ENCODE data around the gene LYL1.

The LYL1 gene

DNA sequence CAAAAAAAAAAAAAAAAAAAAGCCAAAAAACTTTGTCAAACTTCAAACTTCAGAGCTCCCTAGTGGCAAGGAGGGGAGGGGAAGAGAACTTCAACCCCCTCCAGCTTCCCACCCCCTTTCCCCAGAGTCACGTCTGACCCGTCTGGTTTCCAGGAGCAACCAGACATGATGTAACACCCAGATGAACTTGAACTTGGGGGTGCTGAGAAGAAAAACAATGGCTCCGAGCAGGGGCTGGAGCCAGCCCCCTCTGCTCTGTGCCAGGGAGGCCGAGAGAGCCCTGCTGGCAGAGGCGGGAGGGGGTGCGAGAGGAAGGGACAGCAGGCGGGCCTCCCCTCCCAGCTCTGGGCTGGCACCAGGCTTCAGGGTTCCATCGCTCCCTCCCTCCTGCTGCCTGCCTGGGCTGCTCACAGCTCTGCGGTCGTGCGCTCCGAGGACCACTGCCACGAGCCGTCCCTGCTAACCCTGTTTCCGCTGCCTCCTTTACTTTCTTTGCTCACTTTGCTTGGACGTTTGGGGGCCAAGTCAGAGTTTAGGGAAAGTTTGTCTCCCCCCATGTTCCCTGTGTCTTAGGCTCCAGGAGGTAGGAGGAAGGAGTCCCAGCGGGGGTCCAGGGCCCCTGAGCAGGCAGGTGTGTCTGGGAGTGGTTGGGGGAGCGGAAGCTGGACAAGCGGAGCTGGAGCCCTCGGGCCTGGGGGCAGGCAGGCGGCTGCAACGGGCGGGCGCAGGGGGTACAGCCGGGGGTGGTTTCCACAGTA, 11.1 kb downstream of the LYL1 start:
- no peak for DNase-seq

DNA sequence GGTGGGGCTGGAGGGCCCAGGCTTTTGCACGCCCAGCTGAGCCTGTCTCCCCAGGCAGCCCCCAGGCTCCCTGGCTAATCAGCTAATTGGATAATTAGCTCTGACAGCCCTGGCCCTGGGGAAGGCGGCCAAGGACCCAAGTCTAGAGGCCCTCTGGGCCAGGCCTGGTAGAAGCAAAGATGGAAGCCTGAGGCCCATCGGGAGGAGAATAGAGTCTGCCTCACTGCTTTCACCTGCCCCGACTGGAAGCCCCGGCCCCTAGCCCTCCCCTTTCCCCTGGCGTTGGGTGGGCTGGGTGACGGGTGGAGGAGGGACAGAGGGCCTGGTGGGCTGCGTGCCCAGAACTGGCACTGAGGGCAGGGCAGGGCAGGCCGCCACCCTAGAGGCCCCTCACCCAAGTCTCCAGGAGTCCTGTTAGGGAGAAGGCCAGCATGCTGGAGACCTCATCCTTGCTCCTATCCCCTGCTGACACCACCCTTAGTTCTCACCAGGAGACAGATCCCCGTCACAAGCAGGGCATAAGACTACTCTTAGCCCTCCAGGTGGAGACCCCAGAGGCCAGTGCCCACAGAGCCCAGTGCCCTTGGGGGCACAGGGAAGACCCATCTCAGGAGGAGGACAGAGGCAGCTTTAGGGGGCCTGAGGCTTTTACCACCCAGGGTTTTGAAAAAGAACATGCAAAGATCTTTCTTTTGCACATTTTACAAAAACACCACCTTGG, 12.0 kb downstream of the LYL1 start:
- DNase-seq, result no peak

DNA sequence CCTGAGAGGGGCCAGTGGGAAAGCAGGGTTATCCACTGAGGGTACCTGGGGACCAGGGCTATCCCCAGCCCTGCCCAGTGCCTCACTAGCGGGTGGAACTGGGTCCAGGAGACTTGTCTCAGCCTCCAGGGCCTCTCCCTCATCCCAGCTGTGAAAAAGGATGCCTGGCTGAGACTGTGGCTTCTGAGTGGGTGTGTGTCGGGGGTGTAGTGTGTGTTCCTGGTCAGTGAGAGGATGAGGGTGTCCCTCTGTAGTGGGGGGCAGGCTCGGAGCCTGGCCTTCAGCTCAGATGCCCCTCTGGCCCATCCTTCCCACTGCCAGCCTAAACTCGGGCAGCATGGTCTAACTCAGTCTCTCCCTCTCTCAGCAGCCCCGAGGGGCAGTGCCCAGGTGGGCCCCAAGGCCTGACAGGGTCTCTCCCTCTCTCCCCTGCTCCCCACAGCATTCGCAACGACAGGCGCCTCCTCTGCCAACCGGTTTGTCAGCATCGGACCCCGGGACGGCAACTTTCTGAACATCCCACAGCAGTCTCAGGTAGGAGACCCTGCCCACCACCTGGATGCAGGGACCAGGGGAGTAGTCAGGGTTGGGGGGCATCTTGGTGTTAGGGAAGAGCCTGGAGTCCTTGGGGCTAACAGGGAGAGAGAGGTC, 12.7 kb downstream of the LYL1 start:
- no peak for DNase-seq

DNA sequence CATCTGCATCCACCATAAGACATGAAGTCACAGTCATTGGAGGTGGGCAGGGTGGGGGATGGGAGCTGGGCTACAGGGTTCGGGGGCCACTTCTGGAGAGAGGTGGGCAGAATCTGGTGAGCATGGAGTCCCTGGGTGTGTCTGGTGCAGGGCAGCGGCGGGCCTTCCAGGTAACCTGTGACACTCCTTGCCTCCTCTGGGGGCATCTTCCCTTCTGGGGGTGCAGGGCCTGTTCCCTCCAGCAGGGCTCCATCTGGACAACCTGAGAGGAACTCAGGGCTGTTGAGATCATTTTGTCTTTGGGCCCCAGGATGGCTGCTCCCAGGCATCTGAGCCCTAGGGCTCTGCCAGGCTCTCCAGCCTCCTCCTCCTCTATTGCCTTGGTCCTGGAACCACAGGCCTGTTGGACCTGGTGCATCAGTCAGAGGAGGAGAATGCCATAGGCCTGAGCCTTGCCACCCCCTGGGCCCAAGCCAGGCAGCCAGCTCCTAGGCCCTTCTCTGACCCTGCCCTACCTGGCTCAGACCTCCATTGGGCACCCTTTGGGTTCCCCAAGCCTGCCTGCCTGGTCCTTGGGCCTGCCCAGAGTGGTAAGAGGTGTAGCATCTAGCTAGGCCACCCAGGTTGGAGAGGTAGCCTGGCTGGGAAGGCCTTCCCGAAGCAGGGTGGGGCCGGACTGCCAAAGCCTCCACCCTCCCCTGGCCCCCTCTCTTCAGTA, 13.4 kb downstream of the LYL1 start:
- no peak for DNase-seq

DNA sequence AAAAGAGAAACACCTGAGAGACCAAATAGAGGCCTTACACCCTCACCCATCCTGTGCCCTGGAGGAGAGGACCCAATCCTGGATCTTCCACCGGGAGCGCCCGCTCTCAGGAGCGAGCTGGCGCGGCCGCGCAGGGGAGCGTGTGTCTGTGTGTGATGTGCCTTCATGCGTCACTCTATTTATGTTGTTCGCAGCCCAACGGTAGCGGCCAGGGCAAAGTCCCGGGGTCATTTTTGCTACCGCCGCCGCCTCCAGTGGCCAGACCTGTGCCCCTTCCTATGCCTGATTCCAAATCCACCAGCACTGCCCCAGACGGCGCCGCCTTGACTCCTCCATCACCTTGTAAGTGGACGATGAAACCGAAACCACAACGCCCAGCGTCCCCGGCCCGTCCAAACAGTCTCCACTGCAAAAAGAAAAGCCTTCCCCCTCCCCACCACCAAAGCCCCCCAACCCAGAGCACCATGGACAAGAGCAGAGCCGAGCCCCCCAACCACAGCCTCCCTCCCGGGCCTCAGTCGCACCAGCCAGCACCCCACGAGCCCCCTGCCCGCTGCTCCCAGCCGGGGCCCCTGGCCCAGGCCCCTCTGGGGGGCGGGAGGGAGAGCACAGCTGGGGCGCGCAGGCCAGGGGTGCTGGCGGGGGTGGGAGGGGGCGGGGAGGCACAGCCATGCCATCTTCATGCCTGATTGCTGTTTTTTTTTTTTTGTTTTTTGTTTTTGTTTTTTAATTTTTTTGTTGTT, 14.7 kb downstream of the LYL1 start:
- DNase-seq, result no peak

DNA sequence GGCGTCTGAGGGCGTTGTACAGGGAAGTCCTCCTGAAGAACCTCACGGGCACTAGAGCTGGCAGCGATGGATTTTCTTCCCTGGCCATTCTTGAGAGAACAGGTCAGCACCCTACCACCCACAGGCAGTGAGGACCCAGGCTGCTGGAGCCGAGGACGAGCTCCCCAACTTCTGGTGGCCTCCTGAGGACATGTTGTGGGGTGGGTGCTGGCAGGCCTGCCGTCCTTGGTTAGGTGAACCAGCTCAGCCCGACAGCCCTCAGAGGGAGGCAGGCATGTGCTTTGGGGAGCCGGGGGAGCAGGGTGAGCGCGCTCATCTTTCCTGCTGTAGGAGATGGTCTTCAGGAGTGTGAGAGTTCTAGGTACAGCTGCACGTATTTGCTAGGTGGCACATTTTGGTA, 15.4 kb downstream of the LYL1 start:
- no peak for DNase-seq

DNA sequence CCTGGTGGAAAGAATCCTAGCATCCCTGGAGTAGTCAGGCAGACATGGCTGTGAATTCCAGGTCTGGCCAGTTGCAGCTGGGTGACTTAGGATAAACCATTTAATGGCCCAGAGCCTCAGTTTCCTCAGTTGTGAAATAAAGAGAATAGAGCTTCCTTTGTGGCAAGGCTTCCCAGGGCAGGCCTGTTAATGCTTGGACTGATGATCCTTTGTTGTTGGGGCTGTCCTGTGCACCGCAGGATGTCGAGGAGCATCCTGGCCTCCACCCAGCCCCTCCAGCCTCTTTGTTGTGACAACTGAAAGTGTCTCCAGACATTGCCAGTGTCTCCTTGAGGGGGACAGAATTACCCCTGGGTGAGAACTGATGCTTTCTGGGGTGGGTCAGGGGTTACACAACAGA, 16.3 kb downstream of the LYL1 start:
- DNase-seq, result no peak

DNA sequence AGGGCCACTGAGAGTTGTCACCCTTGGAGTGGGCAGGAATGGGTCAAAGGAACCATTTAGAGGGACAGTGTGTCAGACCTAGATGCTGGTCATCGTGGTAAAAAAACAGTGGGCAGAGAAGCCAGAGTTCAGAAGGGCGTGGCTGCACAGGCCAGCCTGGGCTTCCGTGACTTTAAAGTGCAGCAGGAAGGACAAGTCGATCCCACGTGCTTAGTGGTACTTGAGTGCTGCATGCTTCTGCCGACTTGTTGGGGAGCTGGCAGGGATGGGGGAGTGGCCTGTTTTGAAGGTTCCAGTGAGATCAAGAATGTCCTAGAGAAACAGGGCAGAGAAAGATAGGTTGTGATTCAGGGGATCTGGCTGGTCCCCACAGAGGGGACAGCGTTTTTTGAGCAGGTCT, 17.0 kb downstream of the LYL1 start:
- no peak for DNase-seq

DNA sequence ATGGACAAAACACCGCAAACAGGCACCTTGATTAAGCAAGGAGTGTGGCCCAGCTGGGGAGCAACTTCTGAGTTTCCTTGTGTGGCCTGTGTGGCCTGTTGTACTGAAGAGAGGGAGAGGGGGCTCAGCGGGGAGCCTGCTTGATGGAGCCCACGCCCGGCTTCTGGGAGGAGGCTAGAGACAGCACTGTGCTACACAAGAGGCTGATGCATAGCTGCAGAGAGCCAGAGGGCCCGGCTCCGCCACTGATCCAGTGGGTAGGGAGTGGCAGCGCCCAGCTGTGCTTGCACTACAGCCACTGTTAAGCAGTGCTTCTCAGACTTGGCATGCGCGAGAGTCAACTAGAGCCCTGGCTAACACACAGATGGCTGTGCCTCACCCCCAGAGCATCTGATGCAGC, 19.0 kb downstream of the LYL1 start:
- no peak for DNase-seq

DNA sequence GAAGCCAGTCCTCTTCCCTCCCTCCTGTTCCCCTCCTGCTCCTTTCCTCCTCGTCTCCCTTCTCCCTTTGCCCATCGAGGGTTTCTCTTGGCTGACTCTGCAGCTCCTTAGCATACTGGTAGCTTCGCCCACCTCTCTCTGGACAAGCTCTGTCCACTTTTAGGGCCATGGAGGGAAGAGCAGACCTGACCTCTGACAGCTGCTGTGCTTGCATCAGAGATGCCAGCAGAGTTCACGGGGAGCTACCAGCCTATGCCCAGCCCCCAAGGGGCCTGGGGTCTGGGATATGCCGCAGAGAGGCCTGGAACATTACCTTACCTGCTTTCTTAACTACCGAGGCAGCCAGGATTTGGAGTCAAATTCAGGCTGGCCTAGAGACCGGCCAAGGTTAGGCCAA, 19.7 kb downstream of the LYL1 start:
- no peak for DNase-seq

DNA sequence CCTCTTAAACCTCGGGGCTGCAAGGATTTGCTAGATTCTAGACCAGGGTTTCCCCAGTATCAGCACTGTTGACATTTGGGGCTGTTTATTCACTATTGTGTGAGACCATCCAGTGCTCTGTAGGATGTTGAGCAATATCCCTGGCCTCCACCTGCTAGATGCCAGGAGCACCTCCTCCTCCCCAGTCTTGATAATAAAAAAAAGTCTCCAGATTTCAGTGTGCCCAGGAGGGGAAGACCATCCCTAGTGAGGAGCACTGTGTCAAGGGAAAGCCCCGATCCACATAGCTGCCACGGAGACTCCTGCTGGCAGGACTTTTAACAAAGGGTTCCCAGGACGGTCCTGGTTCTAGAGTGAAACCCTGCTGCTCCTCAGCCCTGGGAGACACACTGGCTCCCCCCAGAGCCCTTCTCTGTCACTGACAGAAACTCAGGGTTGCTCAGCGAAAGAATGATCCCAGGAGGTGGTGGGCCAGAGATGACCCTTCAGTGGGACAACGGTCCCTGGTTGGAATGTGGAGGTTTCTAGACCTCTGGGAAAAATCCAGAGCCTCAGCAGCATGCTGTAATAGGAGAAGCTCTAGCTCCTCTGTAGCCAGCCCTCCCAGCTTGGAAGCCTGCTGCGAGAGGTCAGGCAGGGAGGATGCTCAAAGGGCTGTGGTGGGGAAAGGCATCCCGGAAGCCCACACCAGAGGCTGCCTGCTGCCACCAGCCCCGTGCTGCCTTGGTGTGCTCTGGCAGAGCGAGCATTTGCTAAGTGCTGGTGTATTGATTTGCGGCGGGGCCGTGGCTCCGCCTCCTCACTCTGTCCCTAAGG, 20.3 kb downstream of the LYL1 start:
- no peak for DNase-seq

DNA sequence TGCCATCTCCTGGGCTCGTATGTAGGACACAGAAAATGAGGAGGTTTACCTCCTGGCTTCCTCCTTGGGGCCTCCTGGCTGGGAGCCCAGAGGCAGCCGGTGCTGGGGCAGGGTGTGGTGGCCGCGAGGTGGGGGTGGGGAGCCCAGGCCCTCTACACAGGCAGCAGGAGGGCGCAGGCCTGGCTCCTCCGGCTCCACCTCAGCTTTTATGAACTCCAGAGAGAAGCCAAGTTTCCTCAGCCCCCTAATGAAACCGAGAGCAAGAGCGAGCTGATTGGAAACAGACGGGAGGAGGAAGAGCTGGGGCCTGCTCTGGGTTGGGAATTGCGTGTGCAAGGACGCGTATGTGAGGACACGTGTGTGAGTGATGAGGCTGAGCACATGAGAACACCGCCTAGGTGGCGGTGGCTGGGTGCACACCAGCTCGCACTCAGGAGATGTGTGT, 23.1 kb downstream of the LYL1 start:
- no peak for DNase-seq

DNA sequence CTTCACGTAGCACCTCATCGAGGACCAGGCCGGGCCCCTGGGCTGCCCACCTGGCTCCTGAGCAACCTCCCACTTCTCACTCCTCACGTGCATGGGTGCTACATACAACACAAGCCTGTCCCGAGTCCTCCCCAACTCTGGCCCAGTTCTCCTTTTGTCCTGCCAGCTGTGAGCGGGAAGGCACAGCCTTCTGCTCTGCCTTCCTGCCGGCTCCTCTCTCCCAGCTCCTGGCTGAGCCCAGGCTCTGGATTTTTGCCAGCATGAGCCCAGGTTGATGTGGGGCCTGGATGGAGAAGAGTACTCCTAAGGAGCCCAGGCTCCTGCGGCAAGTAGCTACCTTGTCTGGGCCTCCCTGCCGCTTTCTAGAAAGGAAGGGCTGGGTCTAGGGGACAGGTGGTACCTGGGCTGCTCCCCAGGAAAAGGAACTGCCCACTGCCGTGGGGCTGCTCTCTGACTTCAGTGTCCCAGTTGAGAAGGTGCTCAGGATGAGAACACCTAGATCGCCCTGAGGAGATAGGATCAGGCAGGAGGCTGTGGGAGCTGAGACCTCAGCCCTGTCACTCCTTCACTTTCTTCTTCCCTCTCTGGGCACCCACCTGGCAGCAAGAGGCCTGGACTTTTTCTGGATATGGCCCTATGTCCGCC, 23.6 kb downstream of the LYL1 start:
- no peak for DNase-seq

DNA sequence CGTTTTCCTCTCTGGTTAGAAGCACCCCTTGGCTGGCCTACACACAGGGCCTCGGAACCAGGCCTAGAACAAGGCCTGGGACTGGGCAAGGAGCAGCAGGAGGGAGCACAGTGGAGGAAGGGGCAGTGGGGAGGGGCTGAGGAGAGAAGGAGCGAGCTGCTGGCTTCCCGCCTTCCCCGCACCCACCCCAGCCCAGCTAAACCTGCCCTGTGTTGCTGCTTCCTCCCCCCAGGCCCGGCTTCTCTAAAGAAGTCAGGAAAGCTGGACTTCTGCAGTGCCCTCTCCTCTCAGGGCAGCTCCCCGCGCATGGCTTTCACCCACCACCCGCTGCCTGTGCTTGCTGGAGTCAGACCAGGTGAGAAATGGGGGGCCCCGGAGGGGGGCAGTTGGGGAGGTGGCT, 24.3 kb downstream of the LYL1 start:
- no peak for DNase-seq

DNA sequence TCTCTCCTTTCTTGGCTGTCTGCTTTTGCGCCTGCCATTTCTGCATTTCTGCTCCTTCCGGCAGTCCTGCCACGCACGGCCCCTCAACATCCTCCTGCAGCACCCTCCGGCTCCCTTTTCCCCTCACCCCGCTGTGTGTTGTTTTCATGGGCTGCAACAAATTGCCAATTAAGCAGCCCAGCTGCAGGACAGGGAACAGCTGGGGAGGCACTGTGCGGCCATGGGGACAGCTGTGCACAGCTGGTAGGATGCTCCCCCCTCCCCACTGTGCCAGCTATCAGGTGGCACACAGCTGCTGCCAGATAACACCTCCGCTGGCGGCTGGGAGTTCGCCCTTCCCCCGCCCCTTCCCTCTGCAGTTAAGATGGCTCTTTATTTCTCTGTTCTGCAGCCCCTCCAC, 25.4 kb downstream of the LYL1 start:
- DNase-seq, result no peak

DNA sequence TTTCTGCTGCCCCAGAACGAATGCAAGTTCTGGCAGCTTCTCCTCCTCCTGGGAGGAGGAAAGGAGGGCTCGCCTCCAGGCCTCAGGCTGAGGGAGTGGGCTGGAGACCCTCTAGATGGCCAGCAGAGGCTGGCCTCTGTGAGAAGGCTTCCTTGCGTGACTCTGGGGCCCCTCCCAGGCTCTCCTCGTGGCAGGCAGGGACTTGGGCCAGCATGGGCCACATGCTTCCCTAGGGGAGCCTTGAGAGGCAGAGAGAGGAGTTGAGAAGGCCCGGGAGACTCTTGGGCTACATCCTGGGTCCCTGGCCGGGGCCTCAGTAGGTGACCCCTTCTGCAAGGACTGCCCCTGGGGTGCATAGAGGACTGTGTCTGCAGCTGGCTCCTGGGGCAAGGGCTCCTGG, 25.9 kb downstream of the LYL1 start:
- no peak for DNase-seq

DNA sequence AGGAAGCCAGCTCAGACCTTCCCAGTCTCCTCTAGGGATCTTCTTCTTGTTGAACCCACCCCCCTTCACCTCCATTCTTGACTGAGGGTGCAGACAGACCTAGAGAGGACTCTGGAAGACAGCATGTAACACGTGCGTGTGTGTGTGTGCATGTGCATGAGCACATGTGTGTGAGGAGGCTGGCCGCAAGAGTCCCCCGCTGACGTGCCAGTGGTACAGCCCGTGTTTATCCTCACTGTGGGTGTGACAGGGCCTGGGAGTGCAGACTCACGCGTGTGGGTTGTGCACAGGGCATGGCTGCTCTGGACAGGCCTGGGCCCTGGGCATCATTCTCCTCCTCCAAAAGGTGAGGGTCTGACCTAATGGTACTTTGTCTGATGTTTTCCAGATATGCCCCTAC, 26.3 kb downstream of the LYL1 start:
- no peak for DNase-seq

DNA sequence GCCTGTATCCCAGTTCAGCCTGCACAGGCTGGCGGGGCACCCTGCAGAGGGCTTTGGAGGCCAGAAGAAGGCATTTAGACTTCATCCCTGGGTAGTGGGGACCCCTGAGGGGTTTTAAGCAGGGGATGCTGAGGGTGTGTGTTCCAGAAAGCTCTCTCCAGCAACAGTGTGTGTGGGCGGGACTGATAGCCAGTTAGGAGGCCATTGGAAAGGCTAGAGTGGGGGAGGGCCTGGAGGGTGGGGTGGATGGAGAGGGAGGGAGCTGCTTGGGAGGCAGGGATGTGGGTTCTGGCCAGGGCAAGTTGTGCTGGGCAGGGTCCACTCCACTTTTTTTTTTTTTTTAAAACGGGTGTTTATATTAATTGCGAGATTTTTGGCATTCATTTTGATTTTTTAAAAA, 28.3 kb downstream of the LYL1 start:
- no peak for DNase-seq

DNA sequence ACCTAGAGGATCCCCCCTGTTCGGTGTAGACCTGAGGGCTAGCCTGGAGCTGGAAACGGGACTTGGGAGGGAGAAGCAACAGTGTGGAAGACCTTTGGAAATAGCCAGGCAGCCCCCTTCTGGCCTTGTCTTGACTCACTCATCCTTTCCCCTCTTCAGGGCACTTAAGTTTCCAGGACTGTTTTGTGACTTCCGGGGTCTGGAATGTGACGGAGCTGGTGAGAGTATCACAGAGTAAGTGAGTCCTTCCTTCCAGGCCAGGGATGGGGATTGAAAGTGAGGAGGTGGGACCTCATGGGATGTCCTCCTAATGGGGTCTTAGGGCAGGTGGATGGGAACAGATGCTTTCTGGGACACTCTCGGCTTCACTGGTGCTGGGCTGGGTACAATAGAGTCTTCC, 29.4 kb downstream of the LYL1 start:
- no peak for DNase-seq

DNA sequence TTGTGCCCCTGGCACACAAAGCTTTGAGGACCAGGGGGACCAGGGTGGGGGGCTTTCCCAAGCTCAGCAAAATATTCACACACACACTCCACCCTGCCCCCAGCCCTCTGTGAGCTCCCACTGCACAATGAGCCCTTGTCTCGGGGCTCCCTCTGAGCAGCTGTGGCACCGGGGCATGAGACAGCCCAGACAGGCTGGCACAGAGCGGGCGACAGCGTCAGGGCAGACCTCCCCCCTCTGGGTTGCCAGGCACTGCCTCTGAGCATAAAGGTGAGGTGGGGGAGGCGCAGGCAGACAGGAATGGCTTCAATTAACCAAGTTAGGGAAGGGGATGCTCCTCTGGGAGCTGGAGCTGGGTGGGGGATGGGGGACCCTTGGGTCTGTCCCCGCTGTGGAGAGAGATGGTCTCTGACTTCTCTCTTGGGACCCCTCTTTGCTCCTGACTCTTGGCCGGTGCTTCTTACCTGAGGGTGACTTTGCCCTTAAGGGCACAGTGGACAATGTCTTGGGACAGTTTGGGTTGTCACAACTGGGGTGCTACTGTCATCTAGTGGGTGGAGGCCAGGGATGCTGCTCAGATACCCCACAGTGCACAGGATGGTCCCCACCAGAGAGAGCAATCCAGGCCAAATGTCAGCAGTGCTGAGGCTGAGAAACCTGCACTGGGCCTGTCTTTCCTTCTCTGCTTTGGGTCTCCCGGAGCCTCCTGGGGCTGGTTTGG, 30.3 kb downstream of the LYL1 start:
- no peak for DNase-seq

Measured in SIG-M5 (cell line).